GM23338 (cell line): ENCODE measurements around the gene MIER2. TPM values are rescaled to one million over a fixed set of nuclear protein-coding genes. Genes with fewer than 3 reads are reported as not detected.

Experiments used
- ATAC-seq: fragments of 200-7000 bp; cut with Tn5 transposase; 3 replicates; pipeline ENCODE4 v1.9.1; 2020
- DNase-seq: peaks from one replicate; pipeline ENCODE4 v3.0.0-alpha.2; 2015; ENCODE audit warnings: low spot score
- H2AFZ ChIP-seq: fragments of 200-600 bp; sonication (generic); 2 replicates; pipeline ENCODE4 v1.8.0; 2016; ENCODE audit warnings: antibody characterized with exemption, mild to moderate bottlenecking, moderate library complexity
- H3F3A ChIP-seq: fragments of 200-600 bp; sonication (generic); replicated peaks from 2 replicates; pipeline ENCODE4 v1.8.0; 2017; ENCODE audit warnings: antibody characterized with exemption, mixed run types, low read depth
- H3K27ac ChIP-seq: fragments of 200-600 bp; sonication (generic); 2 replicates; pipeline ENCODE4 v1.6.1; 2016; ENCODE audit warnings: low read depth
- H3K27me3 ChIP-seq: fragments of 200-600 bp; sonication (generic); 2 replicates; pipeline ENCODE4 v1.8.0; 2016; ENCODE audit warnings: mild to moderate bottlenecking, mixed run types, moderate library complexity; ENCODE audit not compliant: insufficient read depth
- H3K36me3 ChIP-seq: fragments of 200-600 bp; sonication (generic); 2 replicates; pipeline ENCODE4 v1.8.0; 2016; ENCODE audit warnings: mild to moderate bottlenecking; ENCODE audit not compliant: insufficient read depth
- H3K4me1 ChIP-seq: fragments of 200-600 bp; sonication (generic); 2 replicates; pipeline ENCODE4 v1.8.0; 2016; ENCODE audit warnings: mild to moderate bottlenecking, moderate library complexity; ENCODE audit not compliant: insufficient read depth
- H3K4me2 ChIP-seq: fragments of 200-600 bp; sonication (generic); 2 replicates; pipeline ENCODE4 v1.7.1; 2017; ENCODE audit warnings: mixed run types
- H3K4me3 ChIP-seq: fragments of 200-600 bp; sonication (generic); 2 replicates; pipeline ENCODE4 v1.6.1; 2016; ENCODE audit warnings: mixed run types
- H3K79me2 ChIP-seq: fragments of 200-600 bp; sonication (generic); replicated peaks from 2 replicates; pipeline ENCODE4 v1.8.0; 2017; ENCODE audit warnings: mild to moderate bottlenecking; ENCODE audit not compliant: insufficient read depth
- H3K9me2 ChIP-seq: fragments of 200-600 bp; sonication (generic); 2 replicates; pipeline ENCODE4 v1.8.0; 2017; ENCODE audit not compliant: insufficient read depth
- H4K20me1 ChIP-seq: fragments of 200-600 bp; sonication (generic); replicated peaks from 2 replicates; pipeline ENCODE4 v1.8.0; 2017; ENCODE audit warnings: mild to moderate bottlenecking; ENCODE audit not compliant: insufficient read depth
- H3K27ac Mint-ChIP-seq: 2 replicates; pipeline ENCODE4 v1.8.0; 2020; ENCODE audit warnings: inconsistent platforms, mild to moderate bottlenecking, moderate library complexity, mixed read lengths
- H3K27me3 Mint-ChIP-seq: 3 replicates; pipeline ENCODE4 v1.8.0; 2022; ENCODE audit warnings: low read depth, mild to moderate bottlenecking, moderate library complexity, mixed read lengths, inconsistent platforms; ENCODE audit not compliant: insufficient read depth, poor library complexity
- H3K36me3 Mint-ChIP-seq: 3 replicates; pipeline ENCODE4 v1.8.0; 2021; ENCODE audit warnings: low read depth, mild to moderate bottlenecking, inconsistent platforms, moderate library complexity, mixed read lengths
- H3K4me1 Mint-ChIP-seq: 3 replicates; pipeline ENCODE4 v1.8.0; 2020; ENCODE audit warnings: mild to moderate bottlenecking, inconsistent platforms, mixed read lengths
- H3K4me3 Mint-ChIP-seq: 3 replicates; pipeline ENCODE4 v1.8.0; 2021; ENCODE audit warnings: moderate library complexity, mild to moderate bottlenecking, inconsistent platforms, mixed read lengths
- H3K9me3 Mint-ChIP-seq: 3 replicates; pipeline ENCODE4 v1.8.0; 2020; ENCODE audit warnings: moderate library complexity, mild to moderate bottlenecking, inconsistent platforms, mixed read lengths
- ETS1 ChIP-seq: IDR thresholded peaks from 2 replicates; pipeline ENCODE4 v1.6.1; 2016; ENCODE audit warnings: antibody characterized with exemption
- EZH2 ChIP-seq: fragments of 200-600 bp; sonication (generic); IDR thresholded peaks from one replicate; pipeline ENCODE4 v1.8.0; 2017; ENCODE audit warnings: antibody characterized with exemption, mild to moderate bottlenecking, low read depth; ENCODE audit not compliant: unreplicated experiment
- JUNB ChIP-seq: IDR thresholded peaks from one replicate; pipeline ENCODE4 v1.6.1; 2016; ENCODE audit warnings: antibody characterized with exemption; ENCODE audit not compliant: unreplicated experiment
- NANOG ChIP-seq: IDR thresholded peaks from 2 replicates; pipeline ENCODE4 v1.6.1; 2016; ENCODE audit warnings: antibody characterized with exemption, borderline replicate concordance
- POLR2AphosphoS5 ChIP-seq: IDR thresholded peaks from 2 replicates; pipeline ENCODE4 v1.6.1; 2016; ENCODE audit warnings: antibody characterized with exemption, low read depth
- STAT1 ChIP-seq: IDR thresholded peaks from one replicate; pipeline ENCODE4 v1.6.1; 2016; ENCODE audit warnings: antibody characterized with exemption; ENCODE audit not compliant: unreplicated experiment
- ZNF114 ChIP-seq: fragments of 250-450 bp; sonication (Bioruptor Pico); IDR thresholded peaks from 2 replicates; pipeline ENCODE4 v1.5.0; 2020; ENCODE audit warnings: mild to moderate bottlenecking, moderate library complexity
- ZNF331 ChIP-seq: fragments of 250-450 bp; sonication (Bioruptor Pico); IDR thresholded peaks from 2 replicates; pipeline ENCODE4 v1.5.0; 2020; ENCODE audit warnings: low read depth, mild to moderate bottlenecking, moderate library complexity
- polyA plus RNA-seq: library from polyadenylated mRNA; unstranded; fragments of >200 nt; fragmentation: Nextera tagmentation; extraction: Ambion mirVana; gene quantifications from 2 replicates; pipeline ENCODE4 v1.2.1, GENCODE V29; 2016
- total RNA-seq: library from RNA; depleted of rRNA; stranded (reverse); fragments of >200 nt; shearing (Covaris generic); gene quantifications from 2 replicates; pipeline ENCODE4 v1.2.3, GENCODE V29; 2014
- TF ChIP-seq, protein P1 (sequence below), 2 experiments: fragments of 200-600 bp in 1 of 2; sonication (generic) in 1 of 2; conservative IDR thresholded peaks; 2 replicates each; pipeline versions ENCODE4 v1.5.1 to v1.6.1; 2016 to 2017; ENCODE audit warnings: antibody characterized with exemption in 2 of 2, low read depth in 2 of 2, mild to moderate bottlenecking in 2 of 2, moderate library complexity in 1 of 2
- TF ChIP-seq, protein P2 (sequence below): IDR thresholded peaks from one replicate; pipeline ENCODE4 v1.6.1; 2018; ENCODE audit warnings: antibody characterized with exemption; ENCODE audit not compliant: unreplicated experiment
- TF ChIP-seq, protein P3 (sequence below): fragments of 250-450 bp; sonication (Bioruptor Pico); IDR thresholded peaks from 2 replicates; pipeline ENCODE4 v1.5.0; 2020; ENCODE audit warnings: mild to moderate bottlenecking, moderate library complexity

Gene MIER2
- total and polyA plus RNA-seq, 2 experiments from 2014 or later, result 30.2 to 37.9 TPM

- H3K79me2 ChIP-seq, result peaks cover 84% of the 10 kb centered on the region
- H3K4me3 Mint-ChIP-seq, result no peak overlapping the region
- no peak overlapping the region for H3K27ac ChIP-seq
- peaks cover 3% of the 10 kb centered on the region for H3K27me3 Mint-ChIP-seq
- DNase-seq, result no peak
- H3K4me2 ChIP-seq, result no peak overlapping the region
- H2AFZ ChIP-seq, result no peak overlapping the region
- no peak for ATAC-seq
- H3K4me1 Mint-ChIP-seq, result peaks cover 12% of the 10 kb centered on the region
- peaks cover 31% of the 10 kb centered on the region for H4K20me1 ChIP-seq
- H3K9me3 Mint-ChIP-seq, result no peaks in the 10 kb centered on the region
- no peaks in the 10 kb centered on the region for H3K27me3 ChIP-seq
- no peak overlapping the region for H3K27ac Mint-ChIP-seq
- no peaks in the 10 kb centered on the region for H3K4me1 ChIP-seq
- H3K36me3 Mint-ChIP-seq, result peaks cover 56% of the 10 kb centered on the region
- H3F3A ChIP-seq, result no peaks in the 10 kb centered on the region
- peaks cover 6% of the 10 kb centered on the region; the same call in 1 of the 2 replicates for H3K36me3 ChIP-seq
- TF ChIP-seq, protein P1, sequence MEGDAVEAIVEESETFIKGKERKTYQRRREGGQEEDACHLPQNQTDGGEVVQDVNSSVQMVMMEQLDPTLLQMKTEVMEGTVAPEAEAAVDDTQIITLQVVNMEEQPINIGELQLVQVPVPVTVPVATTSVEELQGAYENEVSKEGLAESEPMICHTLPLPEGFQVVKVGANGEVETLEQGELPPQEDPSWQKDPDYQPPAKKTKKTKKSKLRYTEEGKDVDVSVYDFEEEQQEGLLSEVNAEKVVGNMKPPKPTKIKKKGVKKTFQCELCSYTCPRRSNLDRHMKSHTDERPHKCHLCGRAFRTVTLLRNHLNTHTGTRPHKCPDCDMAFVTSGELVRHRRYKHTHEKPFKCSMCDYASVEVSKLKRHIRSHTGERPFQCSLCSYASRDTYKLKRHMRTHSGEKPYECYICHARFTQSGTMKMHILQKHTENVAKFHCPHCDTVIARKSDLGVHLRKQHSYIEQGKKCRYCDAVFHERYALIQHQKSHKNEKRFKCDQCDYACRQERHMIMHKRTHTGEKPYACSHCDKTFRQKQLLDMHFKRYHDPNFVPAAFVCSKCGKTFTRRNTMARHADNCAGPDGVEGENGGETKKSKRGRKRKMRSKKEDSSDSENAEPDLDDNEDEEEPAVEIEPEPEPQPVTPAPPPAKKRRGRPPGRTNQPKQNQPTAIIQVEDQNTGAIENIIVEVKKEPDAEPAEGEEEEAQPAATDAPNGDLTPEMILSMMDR (conservative IDR thresholded peaks at IDR 0.05; ENCODE audit: low read depth in 2 of 2), result no peak
- no peak for TF ChIP-seq NANOG
- TF ChIP-seq POLR2AphosphoS5, result no peak
- TF ChIP-seq ZNF114 (CRISPR knock-in tag), result no peak
- TF ChIP-seq, protein P2, sequence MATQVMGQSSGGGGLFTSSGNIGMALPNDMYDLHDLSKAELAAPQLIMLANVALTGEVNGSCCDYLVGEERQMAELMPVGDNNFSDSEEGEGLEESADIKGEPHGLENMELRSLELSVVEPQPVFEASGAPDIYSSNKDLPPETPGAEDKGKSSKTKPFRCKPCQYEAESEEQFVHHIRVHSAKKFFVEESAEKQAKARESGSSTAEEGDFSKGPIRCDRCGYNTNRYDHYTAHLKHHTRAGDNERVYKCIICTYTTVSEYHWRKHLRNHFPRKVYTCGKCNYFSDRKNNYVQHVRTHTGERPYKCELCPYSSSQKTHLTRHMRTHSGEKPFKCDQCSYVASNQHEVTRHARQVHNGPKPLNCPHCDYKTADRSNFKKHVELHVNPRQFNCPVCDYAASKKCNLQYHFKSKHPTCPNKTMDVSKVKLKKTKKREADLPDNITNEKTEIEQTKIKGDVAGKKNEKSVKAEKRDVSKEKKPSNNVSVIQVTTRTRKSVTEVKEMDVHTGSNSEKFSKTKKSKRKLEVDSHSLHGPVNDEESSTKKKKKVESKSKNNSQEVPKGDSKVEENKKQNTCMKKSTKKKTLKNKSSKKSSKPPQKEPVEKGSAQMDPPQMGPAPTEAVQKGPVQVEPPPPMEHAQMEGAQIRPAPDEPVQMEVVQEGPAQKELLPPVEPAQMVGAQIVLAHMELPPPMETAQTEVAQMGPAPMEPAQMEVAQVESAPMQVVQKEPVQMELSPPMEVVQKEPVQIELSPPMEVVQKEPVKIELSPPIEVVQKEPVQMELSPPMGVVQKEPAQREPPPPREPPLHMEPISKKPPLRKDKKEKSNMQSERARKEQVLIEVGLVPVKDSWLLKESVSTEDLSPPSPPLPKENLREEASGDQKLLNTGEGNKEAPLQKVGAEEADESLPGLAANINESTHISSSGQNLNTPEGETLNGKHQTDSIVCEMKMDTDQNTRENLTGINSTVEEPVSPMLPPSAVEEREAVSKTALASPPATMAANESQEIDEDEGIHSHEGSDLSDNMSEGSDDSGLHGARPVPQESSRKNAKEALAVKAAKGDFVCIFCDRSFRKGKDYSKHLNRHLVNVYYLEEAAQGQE, result no peak
- TF ChIP-seq, protein P3, sequence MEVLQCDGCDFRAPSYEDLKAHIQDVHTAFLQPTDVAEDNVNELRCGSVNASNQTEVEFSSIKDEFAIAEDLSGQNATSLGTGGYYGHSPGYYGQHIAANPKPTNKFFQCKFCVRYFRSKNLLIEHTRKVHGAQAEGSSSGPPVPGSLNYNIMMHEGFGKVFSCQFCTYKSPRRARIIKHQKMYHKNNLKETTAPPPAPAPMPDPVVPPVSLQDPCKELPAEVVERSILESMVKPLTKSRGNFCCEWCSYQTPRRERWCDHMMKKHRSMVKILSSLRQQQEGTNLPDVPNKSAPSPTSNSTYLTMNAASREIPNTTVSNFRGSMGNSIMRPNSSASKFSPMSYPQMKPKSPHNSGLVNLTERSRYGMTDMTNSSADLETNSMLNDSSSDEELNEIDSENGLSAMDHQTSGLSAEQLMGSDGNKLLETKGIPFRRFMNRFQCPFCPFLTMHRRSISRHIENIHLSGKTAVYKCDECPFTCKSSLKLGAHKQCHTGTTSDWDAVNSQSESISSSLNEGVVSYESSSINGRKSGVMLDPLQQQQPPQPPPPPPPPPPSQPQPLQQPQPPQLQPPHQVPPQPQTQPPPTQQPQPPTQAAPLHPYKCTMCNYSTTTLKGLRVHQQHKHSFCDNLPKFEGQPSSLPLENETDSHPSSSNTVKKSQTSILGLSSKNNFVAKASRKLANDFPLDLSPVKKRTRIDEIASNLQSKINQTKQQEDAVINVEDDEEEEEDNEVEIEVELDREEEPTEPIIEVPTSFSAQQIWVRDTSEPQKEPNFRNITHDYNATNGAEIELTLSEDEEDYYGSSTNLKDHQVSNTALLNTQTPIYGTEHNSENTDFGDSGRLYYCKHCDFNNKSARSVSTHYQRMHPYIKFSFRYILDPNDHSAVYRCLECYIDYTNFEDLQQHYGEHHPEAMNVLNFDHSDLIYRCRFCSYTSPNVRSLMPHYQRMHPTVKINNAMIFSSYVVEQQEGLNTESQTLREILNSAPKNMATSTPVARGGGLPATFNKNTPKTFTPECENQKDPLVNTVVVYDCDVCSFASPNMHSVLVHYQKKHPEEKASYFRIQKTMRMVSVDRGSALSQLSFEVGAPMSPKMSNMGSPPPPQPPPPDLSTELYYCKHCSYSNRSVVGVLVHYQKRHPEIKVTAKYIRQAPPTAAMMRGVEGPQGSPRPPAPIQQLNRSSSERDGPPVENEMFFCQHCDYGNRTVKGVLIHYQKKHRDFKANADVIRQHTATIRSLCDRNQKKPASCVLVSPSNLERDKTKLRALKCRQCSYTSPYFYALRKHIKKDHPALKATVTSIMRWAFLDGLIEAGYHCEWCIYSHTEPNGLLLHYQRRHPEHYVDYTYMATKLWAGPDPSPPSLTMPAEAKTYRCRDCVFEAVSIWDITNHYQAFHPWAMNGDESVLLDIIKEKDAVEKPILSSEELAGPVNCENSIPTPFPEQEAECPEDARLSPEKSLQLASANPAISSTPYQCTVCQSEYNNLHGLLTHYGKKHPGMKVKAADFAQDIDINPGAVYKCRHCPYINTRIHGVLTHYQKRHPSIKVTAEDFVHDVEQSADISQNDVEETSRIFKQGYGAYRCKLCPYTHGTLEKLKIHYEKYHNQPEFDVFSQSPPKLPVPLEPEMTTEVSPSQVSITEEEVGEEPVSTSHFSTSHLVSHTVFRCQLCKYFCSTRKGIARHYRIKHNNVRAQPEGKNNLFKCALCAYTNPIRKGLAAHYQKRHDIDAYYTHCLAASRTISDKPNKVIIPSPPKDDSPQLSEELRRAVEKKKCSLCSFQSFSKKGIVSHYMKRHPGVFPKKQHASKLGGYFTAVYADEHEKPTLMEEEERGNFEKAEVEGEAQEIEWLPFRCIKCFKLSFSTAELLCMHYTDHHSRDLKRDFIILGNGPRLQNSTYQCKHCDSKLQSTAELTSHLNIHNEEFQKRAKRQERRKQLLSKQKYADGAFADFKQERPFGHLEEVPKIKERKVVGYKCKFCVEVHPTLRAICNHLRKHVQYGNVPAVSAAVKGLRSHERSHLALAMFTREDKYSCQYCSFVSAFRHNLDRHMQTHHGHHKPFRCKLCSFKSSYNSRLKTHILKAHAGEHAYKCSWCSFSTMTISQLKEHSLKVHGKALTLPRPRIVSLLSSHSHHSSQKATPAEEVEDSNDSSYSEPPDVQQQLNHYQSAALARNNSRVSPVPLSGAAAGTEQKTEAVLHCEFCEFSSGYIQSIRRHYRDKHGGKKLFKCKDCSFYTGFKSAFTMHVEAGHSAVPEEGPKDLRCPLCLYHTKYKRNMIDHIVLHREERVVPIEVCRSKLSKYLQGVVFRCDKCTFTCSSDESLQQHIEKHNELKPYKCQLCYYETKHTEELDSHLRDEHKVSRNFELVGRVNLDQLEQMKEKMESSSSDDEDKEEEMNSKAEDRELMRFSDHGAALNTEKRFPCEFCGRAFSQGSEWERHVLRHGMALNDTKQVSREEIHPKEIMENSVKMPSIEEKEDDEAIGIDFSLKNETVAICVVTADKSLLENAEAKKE (CRISPR knock-in tag), result no peak
- TF ChIP-seq EZH2, result no peak
- no peak for TF ChIP-seq ETS1
- TF ChIP-seq JUNB, result no peak
- no peak for TF ChIP-seq ZNF331
- no peak for TF ChIP-seq STAT1
- H3K4me3 ChIP-seq, result no peak overlapping the region
- H3K9me2 ChIP-seq, result no peaks in the 10 kb centered on the region
These were observed 8.5 kb downstream of the MIER2 start for GRCh38 chr19:336067-336614.
